Stomach smooth muscle (tissue), 2 donors: Measurements from ENCODE around the gene CDK11B.
"Not testable (repeated sequence)": the region's sequence is repeated elsewhere in the genome, so short reads cannot be mapped to it uniquely, and the experiment has no call there.

Source experiments
- H3K27ac ChIP-seq: one replicate; pipeline ENCODE4 v1.7.0; 2013; ENCODE audit warnings: mild to moderate bottlenecking, low read length, inconsistent platforms
- H3K27me3 ChIP-seq, 2 donors: one replicate each; pipeline ENCODE4 v1.7.0; 2013; ENCODE audit warnings: low read length in 2 of 2; ENCODE audit not compliant: insufficient read depth in 2 of 2, control insufficient read depth in 1 of 2
- H3K36me3 ChIP-seq, 2 donors: one replicate each; pipeline ENCODE4 v1.7.0; 2013; ENCODE audit warnings: low read length in 2 of 2; ENCODE audit not compliant: control insufficient read depth in 2 of 2, insufficient read depth in 2 of 2
- H3K4me1 ChIP-seq: one replicate; pipeline ENCODE4 v1.7.0; 2013; ENCODE audit warnings: low read length; ENCODE audit not compliant: control insufficient read depth, insufficient read depth
- H3K4me3 ChIP-seq, 2 donors: one replicate each; pipeline ENCODE4 v1.7.0; 2013; ENCODE audit warnings: low read length in 2 of 2
- H3K9ac ChIP-seq, 2 donors: one replicate each; pipeline ENCODE4 v1.7.0; 2013; ENCODE audit warnings: low read length in 2 of 2, mild to moderate bottlenecking in 1 of 2
- H3K9me3 ChIP-seq, 2 donors: one replicate each; pipeline ENCODE4 v1.7.0; 2013; ENCODE audit warnings: low read length in 2 of 2; ENCODE audit not compliant: control insufficient read depth in 2 of 2
- donor health status: healthy.
- donor health status: Pancreatic carcinoma.

Gene CDK11B

GRCh38 chr1:1658583-1659549 lies at the start of gene CDK11B:
CDK11B (minus strand) TSS chr1:1659004; CDS start chr1:1657485, 1,519 bp downstream.
- not testable (repeated sequence) for H3K9me3 ChIP-seq, H3K4me1 ChIP-seq, H3K27me3 ChIP-seq
- Histone ChIP-seq H3K36me3 (peaks cover 8 to 12% of the 10 kb centered on the region in 2 donors), H3K9ac (peak within 1 kb of the TSS; percentile 86 to 96), H3K27ac (peak within 1 kb of the TSS; percentile 93), H3K4me3 (peak within 1 kb of the TSS; percentile 69 to 74)

- H3K27me3 ChIP-seq: not testable (repeated sequence)
Observed at GRCh38 chr1:1707897-1708296, 49.1 kb upstream of the CDK11B start.

GRCh38 chr1:1707241-1707640 lies 48.4 kb upstream of the CDK11B start:
- not testable (repeated sequence) for H3K27ac ChIP-seq, H3K9ac ChIP-seq, H3K36me3 ChIP-seq, H3K4me1 ChIP-seq, H3K27me3 ChIP-seq, H3K4me3 ChIP-seq, H3K9me3 ChIP-seq

More at GRCh38 chr1:1707897-1708296, 49.1 kb upstream of the CDK11B start:
- not testable (repeated sequence) for H3K9ac ChIP-seq, H3K27ac ChIP-seq, H3K4me1 ChIP-seq, H3K9me3 ChIP-seq, H3K4me3 ChIP-seq, H3K36me3 ChIP-seq

- H3K4me1 ChIP-seq, H3K27me3 ChIP-seq, H3K9ac ChIP-seq, H3K4me3 ChIP-seq, H3K9me3 ChIP-seq, H3K36me3 ChIP-seq, H3K27ac ChIP-seq: not testable (repeated sequence)
Observed at GRCh38 chr1:1705623-1706022, 46.8 kb upstream of the CDK11B start.

GRCh38 chr1:1704284-1704957 lies 45.6 kb upstream of the CDK11B start:
- H3K9ac ChIP-seq, H3K4me1 ChIP-seq, H3K9me3 ChIP-seq, H3K4me3 ChIP-seq, H3K27ac ChIP-seq, H3K27me3 ChIP-seq, H3K36me3 ChIP-seq: not testable (repeated sequence)

- Histone ChIP-seq H3K9ac (no peak overlapping the region), H3K9me3 (no peaks in the 10 kb centered on the region), H3K4me1 (no peaks in the 10 kb centered on the region), H3K36me3 (no peaks in the 10 kb centered on the region), H3K4me3 (no peak overlapping the region), H3K27ac (no peak overlapping the region), H3K27me3 (no peaks in the 10 kb centered on the region)
Observed at GRCh38 chr1:1703796-1704195, 45.0 kb upstream of the CDK11B start.

- H3K4me3 ChIP-seq, H3K27ac ChIP-seq, H3K27me3 ChIP-seq, H3K9me3 ChIP-seq, H3K36me3 ChIP-seq, H3K9ac ChIP-seq, H3K4me1 ChIP-seq: not testable (repeated sequence)
Observed at GRCh38 chr1:1702506-1702905, 43.7 kb upstream of the CDK11B start.

- not testable (repeated sequence) for H3K27me3 ChIP-seq
Observed at GRCh38 chr1:1700557-1700956, 41.8 kb upstream of the CDK11B start.

GRCh38 chr1:1700067-1700466 lies 41.3 kb upstream of the CDK11B start:
- H3K4me1 ChIP-seq, H3K27me3 ChIP-seq, H3K27ac ChIP-seq: not testable (repeated sequence)

More at GRCh38 chr1:1700557-1700956, 41.8 kb upstream of the CDK11B start:
- H3K9me3 ChIP-seq, H3K4me1 ChIP-seq, H3K9ac ChIP-seq, H3K36me3 ChIP-seq, H3K27ac ChIP-seq, H3K4me3 ChIP-seq: not testable (repeated sequence)

GRCh38 chr1:1699061-1699460 lies 40.3 kb upstream of the CDK11B start:
- not testable (repeated sequence) for H3K9ac ChIP-seq, H3K27me3 ChIP-seq, H3K27ac ChIP-seq, H3K4me1 ChIP-seq, H3K36me3 ChIP-seq, H3K4me3 ChIP-seq, H3K9me3 ChIP-seq

More at GRCh38 chr1:1700067-1700466, 41.3 kb upstream of the CDK11B start:
- H3K9me3 ChIP-seq, H3K9ac ChIP-seq, H3K4me3 ChIP-seq, H3K36me3 ChIP-seq: not testable (repeated sequence)
